SKM-1 treated with dmso at 0.1 percent for 144 hours (cell line): ENCODE results near the gene INPP4B.
"Not testable (repeated sequence)": the region's sequence is repeated elsewhere in the genome, so short reads cannot be mapped to it uniquely, and the experiment has no call there.

ENCODE experiments used
- DNase-seq: peaks from one replicate; lab custom pipeline; 2025; ENCODE audit not compliant: unreplicated experiment; lab: John Stamatoyannopoulos, UW

INPP4B gene

DNA sequence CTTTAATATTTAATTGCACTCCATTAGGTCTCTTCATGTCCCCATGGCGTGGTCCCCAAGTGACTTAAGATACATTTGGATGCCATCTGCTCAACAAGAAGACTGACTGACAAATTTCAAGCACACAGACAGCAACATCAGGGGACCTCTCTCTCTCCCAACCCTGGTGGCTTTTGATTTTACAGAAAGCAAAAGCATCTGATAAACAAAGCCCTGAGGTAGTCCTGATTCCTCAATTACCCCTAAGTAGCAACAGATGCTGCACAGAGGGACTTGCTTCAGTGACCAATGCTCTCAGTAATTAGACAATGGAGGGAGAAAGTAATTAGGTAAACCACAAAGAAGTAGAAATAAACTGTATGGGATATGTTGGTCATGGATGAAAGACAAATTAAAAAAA, 426.4 kb downstream of the INPP4B start:
- no peak for DNase-seq

DNA sequence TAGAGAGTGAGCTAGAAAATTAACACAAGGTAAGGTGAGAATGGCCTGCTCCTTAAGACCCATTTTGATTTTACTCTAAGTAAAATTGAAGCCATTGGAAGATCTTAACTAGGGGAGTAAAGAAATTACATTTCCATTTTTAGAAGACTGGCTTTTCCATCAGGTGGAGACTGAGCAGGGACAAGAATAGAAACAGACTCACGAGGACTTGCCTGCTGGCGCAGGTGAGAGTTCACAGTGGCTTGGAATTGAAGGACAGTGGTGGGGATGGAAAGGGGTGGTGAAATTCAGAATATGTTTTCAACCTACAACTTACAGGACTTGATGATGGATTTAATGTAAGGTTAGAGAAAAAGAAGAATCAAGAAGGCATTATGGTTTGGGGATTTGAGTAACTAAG, 427.4 kb downstream of the INPP4B start:
- no peak for DNase-seq

DNA sequence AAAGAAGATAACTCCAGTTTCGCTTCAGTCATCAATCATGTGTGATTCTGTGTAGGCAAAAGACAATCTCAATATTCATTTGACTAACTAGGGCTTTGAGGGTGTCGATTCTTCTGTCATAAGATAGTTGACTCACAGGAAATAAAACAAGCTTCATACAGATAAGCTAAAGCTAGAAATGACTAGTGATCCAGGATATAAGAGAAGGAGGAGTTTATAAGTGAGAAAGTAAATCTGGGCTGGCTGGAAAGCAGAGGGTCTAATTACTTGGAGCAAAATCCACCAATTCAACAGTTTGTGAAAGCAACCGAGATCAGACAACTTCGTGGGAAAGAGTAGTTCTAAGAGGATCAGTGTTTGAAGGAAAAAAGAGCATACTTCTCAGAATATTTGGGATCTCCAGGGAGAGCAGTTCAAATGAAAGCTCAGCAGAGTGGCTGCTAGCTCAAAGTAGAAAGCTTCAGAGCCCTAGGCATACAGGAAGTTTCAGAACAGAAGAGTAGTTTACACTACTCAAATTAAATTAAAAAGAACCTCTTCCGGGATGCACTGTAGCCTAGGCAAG, 429.3 kb downstream of the INPP4B start:
- DNase-seq: no peak

DNA sequence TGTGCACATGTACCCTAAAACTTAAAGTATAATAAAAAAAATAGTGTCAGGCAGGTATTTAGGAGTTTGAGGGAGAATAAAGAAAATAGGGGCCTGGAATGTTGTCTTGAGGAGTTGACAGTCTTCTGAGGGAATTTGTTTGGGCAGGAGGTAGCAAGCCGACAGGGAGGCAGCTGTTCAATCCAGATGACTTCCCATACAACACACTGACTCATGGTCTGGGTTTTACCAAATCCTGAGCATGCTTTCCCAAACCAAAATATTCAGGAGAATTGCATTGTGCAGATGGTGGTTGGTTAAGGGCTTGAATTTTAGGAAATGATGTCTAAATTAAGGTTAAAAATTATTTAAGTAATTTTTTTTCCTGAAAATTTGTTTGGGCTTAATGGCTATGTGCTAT, 430.0 kb downstream of the INPP4B start:
- no peak for DNase-seq

DNA sequence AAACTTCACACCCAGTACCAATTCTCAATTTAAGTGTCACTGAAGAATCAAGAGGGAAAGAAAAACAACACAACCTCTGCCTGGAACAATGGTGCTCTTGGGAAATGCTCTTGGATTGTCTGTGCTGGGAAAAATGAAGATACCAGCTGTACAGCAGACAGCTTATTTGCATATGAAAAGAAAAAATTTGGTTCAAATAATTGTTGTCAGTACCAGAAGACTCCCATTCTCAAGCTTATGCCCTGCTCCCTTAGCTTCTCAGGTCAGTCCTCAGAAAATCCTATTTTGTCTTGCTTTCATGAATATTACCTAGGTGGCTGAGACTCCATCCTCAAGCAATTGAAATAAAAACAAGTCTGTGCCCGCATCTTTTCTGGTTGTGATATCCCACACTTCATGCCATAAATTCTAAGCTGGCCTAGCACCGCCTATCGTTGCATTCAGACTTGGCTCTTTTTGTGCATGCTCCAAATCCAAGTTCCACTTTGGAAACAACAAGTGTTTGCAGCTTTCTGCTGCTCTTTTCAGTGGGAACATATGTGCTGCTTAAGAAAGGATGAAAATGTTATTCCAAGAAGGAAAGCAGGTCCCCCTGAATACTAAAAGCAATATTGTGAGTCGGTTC, 431.6 kb downstream of the INPP4B start:
- DNase-seq: no peak

DNA sequence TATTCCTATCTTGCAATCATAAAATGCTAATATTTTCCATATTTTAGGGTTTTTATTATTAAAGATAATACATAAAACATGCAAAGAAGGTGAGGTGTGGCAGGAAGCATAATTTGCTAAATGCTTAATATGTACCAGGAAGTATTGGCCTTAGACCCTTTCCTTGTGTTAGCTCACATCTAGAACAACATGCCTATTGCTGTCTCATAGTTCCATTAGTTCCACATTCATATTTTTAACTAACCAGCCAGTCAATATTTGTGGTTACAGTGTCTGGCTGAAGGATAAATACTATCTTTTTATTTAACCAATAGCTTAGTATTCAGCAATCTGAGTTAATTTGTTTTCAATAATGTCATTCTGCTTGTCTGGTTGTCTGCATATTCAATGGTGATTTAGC, 432.6 kb downstream of the INPP4B start:
- no peak for DNase-seq

DNA sequence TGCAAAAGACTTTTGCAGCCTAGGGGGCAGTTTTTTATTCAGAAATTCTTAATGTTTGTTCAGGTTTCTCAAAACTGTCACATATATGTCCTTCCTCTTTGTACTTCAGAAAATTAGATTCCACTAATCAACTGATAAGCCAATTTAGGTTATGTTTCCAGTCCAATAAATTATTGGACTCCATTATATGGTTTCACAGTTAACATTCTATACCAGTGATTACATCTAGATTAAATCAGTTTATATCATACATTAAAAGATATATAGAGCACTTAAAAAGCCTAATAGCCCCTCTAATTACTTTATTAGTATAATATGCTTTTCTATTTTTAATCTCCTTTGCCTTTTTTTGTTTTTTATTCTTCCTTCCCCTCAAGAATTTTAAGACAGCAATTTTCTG, 434.1 kb downstream of the INPP4B start:
- no peak for DNase-seq

DNA sequence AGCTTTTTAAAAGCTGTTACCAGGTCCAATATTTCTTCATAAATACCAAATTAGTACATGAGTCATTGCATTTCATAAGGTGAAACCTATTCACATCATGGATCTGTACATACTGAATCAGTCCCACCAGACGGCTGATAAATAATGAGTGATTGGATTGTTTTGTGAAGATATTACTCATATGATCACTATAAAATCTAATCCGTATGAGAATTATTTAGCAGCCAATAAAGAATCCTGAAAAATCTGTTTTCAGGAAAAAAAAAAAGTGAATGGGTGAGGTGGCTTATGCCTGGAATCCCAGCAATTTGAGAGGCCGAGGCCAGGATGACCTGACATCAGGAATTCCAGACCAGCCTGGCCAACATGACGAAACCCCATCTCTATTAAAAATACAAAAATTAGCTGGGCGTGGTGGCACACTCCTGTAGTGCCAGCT, 438.1 kb downstream of the INPP4B start:
- no peak for DNase-seq

DNA sequence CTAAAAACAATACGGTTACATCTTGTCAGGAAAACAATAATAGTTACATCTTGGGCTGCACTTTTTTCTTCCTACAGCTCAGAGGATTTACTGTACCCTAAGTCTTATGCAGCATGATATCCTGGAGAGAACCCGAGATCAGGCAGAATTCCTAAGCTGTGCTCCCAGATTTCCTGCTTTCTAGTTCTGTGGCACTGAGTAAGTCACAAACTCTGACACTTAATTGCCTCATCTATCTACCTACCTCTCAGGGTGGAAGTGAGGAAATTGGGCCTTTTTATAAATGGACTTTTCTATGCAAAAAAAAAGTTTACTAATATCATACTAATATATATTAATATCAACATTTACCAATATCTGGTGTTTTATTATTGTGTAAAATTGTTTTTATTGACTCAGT, 438.5 kb downstream of the INPP4B start:
- no peak for DNase-seq

DNA sequence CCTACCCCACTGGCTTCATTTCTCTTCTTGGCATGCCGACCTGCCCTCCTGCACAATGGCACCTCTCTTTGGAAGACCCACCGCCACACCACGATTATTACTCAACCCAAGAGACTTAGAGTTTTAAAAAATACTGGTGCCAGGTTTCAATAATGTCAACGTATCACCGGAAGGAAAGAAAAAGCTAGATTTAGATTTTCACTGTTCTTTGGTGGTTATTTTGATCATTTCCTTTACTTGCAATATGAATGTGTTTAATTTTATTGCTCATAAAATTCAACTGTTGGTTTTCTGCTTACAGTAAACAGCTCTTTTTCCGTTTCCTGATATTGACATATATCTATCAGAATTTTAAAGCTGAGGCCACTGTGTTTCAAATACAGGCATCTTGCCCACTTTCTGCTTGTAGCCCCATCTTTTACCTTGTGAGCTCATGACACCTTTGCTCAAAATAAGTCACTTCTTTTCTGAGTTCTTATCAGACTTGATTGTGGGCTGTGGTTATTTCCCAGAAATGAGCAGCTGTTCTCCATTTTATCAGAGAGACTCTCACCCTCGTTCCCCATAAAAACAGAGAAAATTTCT, 439.1 kb downstream of the INPP4B start:
- DNase-seq: no peak

DNA sequence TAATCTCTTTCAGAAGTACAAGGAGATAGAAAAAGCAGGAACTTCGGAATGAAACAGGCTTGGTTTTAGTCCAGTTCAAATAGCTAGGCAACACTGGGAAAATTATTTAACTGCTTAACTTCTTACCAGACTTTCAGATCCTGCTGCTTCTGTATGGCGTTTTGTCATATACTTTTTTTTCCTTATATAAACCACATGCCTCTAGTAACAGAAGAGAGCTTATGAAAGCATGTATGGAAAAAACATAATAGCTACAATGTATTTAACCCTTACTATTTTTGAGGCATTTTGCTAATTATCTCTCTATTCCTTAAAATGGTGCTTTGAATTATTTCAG, 439.6 kb downstream of the INPP4B start:
- DNase-seq: no peak

DNA sequence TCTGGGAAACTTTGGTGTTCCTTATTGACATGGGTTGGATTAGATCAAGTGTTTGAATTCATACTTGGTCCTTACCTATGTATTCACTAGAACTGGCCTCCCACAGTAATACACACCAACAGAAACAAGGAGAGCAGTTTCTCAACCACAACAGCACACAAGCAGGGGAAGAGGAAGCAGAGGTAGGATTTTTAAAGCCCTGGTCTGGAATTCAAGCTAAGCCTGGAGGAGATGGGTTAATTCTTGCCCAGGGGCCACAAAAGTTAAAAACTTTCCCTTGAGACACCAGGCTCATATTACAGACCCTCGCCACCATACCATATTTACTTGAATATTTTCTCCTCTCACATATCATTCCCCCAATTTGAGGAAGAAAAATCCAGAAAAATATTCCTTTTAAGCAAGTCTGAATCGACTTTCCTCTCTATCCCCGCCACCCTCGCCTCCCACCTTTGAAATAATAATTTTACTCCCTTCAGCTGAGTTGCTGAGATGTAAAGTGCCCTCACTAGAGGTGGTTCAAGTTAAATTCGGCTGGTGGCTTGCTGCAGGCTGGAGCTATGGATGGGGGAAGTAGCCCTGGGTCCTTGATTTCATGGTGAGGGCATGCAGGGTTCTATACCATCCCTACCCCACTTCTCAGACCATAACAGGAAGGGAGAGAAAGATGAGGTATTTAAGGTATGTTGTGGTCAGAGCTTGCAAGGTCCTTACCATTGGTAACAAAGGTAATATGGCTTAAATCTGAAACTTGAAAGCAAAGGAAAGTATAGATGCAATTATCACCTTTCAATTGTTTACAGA, 440.2 kb downstream of the INPP4B start:
- DNase-seq: peak; percentile 81

DNA sequence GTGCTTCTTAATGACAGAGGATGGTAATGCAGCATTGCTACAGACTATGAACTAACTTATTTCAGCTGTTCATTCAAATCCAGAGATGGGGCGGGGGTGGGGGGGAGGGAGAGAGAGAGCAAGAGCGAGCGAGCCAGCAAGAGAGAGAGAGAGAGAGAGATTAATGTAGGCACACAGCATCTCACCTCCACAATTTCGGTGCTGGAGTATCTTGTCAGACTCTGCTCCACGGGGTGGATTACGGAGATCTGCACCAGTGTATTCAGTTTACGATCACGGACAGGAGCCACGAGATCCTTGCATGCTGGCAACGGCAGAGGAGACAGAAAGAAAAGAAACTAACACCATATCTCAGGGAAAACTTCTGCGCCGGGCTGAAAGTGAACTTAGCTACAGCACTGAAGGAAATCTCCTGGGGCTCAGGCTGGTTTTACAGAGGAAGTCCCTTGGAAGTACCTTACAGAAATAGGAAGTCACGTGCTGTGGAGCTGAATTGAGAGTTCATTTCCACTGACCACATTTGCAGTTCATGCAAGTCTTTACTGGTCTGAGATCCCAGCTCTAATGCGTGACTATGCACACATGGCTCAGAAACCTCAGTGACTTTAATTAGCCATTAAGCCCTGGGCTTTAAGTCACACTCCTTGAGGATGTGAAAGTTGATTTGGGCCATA, 440.9 kb downstream of the INPP4B start:
- DNase-seq: peak; percentile 87

DNA sequence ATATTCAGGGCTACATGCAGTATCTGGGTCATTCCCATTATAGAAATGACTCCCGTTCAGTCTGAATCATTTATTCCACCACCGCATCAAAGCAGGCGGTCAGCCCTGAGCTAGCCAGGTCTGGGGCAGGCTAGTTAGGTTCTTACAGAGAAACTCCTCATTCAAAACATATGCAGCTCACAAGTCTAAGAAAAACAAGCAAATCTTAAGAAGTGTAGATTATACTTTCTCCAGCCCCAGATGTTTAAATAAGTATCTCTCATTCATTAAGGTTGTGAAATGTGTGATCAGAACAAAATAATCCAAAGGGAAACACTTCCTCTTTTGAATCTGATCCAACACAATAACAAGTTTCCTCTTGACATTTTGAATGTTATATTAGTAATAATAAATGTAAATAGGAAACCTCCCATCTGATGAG, 441.9 kb downstream of the INPP4B start:
- DNase-seq: peak; percentile 34

DNA sequence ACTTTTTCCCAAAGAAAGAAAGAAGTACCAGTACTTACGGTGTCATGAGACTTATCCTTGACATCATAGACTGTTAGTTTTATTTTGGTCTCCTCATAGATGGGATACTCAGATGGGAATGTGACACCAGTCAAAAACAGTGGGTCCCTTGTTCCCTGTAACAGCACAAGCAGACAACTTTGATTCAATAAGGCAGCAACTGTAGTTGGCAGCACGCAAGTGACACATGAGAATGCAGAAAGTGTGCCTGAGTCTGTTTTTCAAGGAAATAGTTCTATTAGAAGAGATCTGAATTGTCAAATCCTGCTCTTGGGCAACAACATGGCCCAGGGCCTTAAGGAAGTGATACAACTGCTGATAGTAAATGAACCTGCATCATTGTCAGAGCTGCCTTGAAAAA, 443.2 kb downstream of the INPP4B start:
- DNase-seq: peak; percentile 4

DNA sequence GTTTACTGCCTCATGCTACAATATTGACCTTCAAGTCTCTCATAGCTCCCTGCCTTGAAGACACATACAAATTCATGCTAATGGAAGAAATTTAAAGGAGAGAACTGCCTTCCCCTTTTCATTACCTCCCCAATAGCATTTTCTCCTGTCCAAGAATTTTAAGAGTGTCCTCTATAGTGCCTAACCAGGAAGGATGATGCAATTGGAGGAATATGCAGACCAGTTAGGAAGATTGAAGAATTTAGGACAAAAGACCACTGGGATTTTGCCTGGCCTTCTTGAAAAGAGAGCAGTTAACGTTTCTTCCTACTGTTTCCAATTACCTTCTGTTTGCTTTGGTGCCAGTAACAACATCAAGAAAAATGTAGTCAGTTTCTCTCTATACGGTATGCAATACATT, 443.9 kb downstream of the INPP4B start:
- DNase-seq: no peak

DNA sequence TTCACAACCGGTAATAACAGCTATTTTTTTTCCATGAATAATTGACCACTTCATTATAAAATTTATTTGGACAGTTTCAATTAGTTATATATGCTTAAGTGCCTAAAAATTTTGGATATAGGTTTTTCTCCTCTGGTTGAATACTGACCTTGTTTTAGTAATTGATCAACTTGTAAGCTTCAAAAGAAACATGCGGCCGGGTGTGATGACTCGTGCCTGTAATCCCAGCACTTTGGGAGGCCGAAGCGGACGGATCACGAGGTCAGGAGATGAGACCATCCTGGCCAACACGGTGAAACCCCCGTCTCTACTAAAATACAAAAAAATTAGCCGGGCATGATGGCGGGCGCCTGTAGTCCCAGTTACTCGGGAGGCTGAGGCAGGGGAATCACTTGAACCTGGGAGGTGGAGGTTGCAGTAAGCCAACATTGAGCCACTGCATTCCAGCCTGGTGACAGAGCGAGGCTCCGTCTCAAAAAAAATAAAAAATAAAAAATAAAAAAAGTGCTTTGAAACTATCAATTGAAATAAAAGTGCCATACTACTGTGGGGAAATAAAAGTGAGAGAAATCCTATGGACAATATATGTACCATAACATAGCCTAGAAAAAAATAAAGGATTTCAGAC, 448.6 kb downstream of the INPP4B start:
- DNase-seq: not testable (repeated sequence)

DNA sequence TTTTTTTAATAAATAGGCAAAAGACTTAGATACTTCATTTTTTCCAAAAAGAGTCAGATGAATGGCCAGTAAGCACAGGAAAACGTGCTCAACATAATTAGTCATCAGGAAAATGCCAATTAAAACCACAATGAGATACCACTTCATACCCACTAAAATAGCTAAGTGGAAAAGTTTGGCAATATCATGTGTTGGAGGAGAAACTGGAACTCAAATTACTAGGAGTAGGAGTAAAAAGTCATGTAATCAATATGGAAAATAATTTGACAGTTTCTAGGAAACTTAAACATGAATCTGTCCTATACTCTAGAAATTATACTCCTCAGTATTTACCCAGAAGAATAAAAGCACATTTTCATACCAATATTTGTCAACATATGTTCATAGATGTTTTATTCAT, 449.8 kb downstream of the INPP4B start:
- DNase-seq: no peak

DNA sequence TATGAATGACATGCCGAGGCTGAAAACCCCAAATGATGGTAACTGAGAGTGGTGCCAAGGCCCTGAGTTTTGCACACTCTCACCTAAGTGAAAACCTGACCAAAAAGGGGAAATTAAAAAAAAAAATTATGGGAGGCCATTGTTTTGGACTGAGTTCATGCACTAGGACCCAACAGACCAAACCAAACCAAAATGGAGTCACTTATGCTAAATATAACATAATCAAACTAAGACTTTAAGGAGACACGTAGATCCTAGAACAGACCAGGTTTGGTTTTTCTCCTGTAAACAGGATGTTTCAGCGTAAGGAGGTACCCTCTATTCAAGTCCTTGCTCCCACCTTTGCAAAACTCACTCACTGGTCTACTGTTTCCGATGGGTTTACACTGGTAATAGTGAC, 453.0 kb downstream of the INPP4B start:
- no peak for DNase-seq

DNA sequence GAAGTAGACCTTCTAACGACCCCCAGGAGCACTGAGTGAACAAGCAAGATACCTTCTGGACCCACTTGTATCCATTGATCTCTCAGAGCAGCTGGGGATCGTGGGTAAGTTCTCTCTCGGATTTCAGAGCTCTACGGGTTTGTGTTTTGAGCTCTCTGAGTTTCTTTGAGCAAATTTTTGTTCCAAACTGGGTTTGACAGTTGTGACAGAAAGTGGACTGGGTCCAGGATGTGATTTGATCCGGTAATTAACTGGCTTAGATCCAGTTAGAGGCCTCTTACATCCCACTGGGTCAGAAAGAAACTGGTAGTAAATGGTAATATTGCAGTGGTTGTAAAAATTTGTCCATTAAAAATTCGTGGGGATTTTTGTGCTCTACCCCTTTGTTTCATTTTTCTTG, 459.2 kb downstream of the INPP4B start:
- DNase-seq: no peak

DNA sequence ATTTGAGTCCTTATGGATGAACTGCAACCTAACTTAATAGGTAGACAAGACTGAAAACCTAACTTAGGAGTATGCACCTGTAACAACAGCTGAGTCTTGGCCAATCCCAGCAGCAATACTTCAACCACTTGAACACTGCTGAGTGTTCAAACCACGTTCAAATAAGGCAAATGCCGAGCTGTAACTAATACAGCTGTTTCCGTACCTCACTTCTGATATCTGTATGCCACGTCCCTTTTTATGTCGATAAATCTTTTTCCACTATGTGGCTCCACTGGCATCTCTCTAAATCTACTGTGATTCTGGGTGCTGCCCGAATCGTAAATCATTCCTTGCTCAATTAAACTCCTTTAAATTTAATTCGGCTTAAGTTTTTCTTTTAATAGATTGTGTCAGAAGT, 459.7 kb downstream of the INPP4B start:
- no peak for DNase-seq
